Measurements from ENCODE around the gene SBK2.
"Not testable (repeated sequence)": the region's sequence is repeated elsewhere in the genome, so short reads cannot be mapped to it uniquely, and the experiment has no call there.

The SBK2 gene

DNA sequence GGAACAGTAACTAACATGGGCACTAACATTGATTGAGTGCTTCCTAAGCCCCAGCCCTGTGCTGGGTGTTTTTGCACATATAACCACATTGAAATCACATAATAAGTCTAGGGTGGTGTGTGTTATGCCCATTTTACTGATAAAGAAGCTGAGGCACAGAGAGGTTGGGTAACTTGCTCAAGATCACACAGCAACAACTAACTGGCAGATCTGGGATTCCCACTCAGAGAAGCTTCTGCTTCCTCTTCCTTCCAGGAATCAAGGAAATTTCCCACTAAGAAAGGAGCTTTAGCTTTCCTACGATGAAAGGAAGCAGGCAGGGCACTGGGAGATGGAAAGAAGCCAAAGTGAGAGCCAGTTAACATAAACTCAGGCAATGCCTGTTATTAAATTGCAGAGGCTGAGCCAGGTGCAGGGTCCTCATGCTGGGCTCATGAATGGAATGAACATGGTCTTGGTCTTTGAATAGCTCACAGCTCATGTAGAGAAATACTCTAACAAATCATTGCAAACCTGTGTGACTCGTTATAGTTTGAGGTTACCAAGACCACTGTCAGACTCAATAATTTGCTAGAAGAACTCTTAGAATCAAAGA lies 38.6 kb downstream of the SBK2 start:
- H3K4me1 ChIP-seq (ENCODE audit: control insufficient read depth, insufficient read depth, low read length, poor library complexity, severe bottlenecking): no peaks in the 10 kb centered on the region
- H3K4me3 ChIP-seq (ENCODE audit: extremely low read depth, insufficient read depth, low read length, poor library complexity, severe bottlenecking): no peak overlapping the region
- 78 to 88% methylated on average over 1 to 2 of the region's 2 CpGs for WGBS, 2 experiments (ENCODE audit: insufficient coverage in 2 of 2)
- H3K27ac ChIP-seq (ENCODE audit: low read depth, low read length, severe bottlenecking): no peak overlapping the region
- H3K9me3 ChIP-seq (ENCODE audit: control insufficient read depth, low read length): no peaks in the 10 kb centered on the region
- H3K36me3 ChIP-seq (ENCODE audit: control insufficient read depth, insufficient read depth, low read length): peaks cover 5% of the 10 kb centered on the region

DNA sequence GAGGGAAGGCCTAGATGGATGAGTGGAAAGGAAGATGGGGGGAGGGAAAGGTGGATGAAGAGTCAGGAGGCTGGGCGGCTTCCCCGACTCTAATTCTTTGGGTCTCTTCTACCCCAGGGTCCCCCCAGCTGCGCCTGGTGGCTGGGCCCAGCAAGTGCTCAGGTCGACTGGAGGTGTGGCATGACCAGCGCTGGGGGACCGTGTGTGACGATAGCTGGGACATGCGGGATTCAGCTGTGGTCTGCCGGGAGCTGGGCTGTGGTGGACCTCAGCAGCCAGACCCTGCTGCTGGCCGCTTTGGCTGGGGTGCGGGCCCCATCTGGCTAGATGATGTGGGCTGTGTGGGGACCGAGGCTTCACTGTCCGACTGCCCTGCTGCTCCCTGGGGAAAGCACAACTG lies 39.2 kb downstream of the SBK2 start:
- Histone ChIP-seq H3K36me3 (ENCODE audit: control insufficient read depth, insufficient read depth, low read length) (peaks cover 5% of the 10 kb centered on the region), H3K4me1 (ENCODE audit: control insufficient read depth, insufficient read depth, low read length, poor library complexity, severe bottlenecking) (no peaks in the 10 kb centered on the region), H3K27ac (ENCODE audit: low read depth, low read length, severe bottlenecking) (no peak overlapping the region), H3K4me3 (ENCODE audit: extremely low read depth, insufficient read depth, low read length, poor library complexity, severe bottlenecking) (no peak overlapping the region), H3K9me3 (ENCODE audit: control insufficient read depth, low read length) (no peaks in the 10 kb centered on the region)
- WGBS, 2 experiments (ENCODE audit: insufficient coverage in 2 of 2): 90 to 93% methylated on average over 11 to 12 of the region's 13 CpGs

- 79 to 85% methylated on average over 8 of the region's 10 CpGs for WGBS, 2 experiments (ENCODE audit: insufficient coverage in 2 of 2)
These were observed 40.1 kb downstream of the SBK2 start for GRCh38 chr19:55496820-55497219.

GRCh38 chr19:55495646-55496349 lies 41.1 kb downstream of the SBK2 start:
- Histone ChIP-seq H3K27ac (ENCODE audit: low read depth, low read length, severe bottlenecking) (no peak overlapping the region), H3K9me3 (ENCODE audit: control insufficient read depth, low read length) (no peaks in the 10 kb centered on the region), H3K36me3 (ENCODE audit: control insufficient read depth, insufficient read depth, low read length) (peaks cover 5% of the 10 kb centered on the region), H3K4me3 (ENCODE audit: extremely low read depth, insufficient read depth, low read length, poor library complexity, severe bottlenecking) (no peak overlapping the region), H3K4me1 (ENCODE audit: control insufficient read depth, insufficient read depth, low read length, poor library complexity, severe bottlenecking) (no peaks in the 10 kb centered on the region)
- 77 to 81% methylated on average over 8 to 9 of the region's 11 CpGs for WGBS, 2 experiments (ENCODE audit: insufficient coverage in 2 of 2)

More at GRCh38 chr19:55496820-55497219, 40.1 kb downstream of the SBK2 start:
- H3K36me3 ChIP-seq (ENCODE audit: control insufficient read depth, insufficient read depth, low read length); H3K9me3 ChIP-seq (ENCODE audit: control insufficient read depth, low read length); H3K27ac ChIP-seq (ENCODE audit: low read depth, low read length, severe bottlenecking); H3K4me3 ChIP-seq (ENCODE audit: extremely low read depth, insufficient read depth, low read length, poor library complexity, severe bottlenecking); H3K4me1 ChIP-seq (ENCODE audit: control insufficient read depth, insufficient read depth, low read length, poor library complexity, severe bottlenecking): not testable (repeated sequence)

DNA sequence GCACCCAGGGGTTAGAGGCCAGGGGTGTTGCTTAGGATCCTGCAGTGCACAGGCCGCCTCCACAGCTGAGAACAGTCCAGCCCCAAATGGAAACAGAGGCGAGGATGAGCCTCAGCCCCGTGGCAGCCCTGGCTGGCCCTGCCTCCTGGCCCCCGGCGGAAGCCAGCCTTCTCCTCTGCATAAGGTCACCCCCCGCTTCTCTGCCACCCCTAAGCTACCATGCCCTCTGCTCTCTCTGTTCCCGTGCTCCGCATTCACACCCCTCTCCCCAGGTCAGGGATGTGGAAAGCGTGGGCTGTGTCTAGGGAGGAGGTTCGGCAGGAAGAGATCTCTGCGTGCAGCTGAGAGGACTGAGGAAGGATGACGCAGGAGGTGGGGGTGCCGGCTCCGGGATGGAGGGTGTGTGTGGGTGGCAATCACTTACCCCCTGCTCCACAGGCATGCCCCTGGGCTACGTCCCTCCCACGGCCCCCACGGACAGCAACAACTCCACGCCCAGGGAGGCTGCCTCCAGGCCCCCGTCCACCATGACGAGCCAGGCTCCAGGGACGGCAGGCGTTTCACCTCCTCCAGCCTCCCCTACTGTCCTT lies 42.7 kb downstream of the SBK2 start:
- 80 to 85% methylated on average over 9 to 14 of the region's 22 CpGs for WGBS, 2 experiments (ENCODE audit: insufficient coverage in 2 of 2)
- Histone ChIP-seq H3K36me3 (ENCODE audit: control insufficient read depth, insufficient read depth, low read length) (no peaks in the 10 kb centered on the region), H3K27ac (ENCODE audit: low read depth, low read length, severe bottlenecking) (no peak overlapping the region), H3K4me1 (ENCODE audit: control insufficient read depth, insufficient read depth, low read length, poor library complexity, severe bottlenecking) (peaks cover 3% of the 10 kb centered on the region), H3K4me3 (ENCODE audit: extremely low read depth, insufficient read depth, low read length, poor library complexity, severe bottlenecking) (no peak overlapping the region), H3K9me3 (ENCODE audit: control insufficient read depth, low read length) (no peaks in the 10 kb centered on the region)

GRCh38 chr19:55493645-55494171 lies 43.2 kb downstream of the SBK2 start:
- Histone ChIP-seq H3K9me3 (ENCODE audit: control insufficient read depth, low read length) (no peaks in the 10 kb centered on the region), H3K27ac (ENCODE audit: low read depth, low read length, severe bottlenecking) (no peak overlapping the region), H3K4me3 (ENCODE audit: extremely low read depth, insufficient read depth, low read length, poor library complexity, severe bottlenecking) (no peak overlapping the region), H3K36me3 (ENCODE audit: control insufficient read depth, insufficient read depth, low read length) (no peaks in the 10 kb centered on the region), H3K4me1 (ENCODE audit: control insufficient read depth, insufficient read depth, low read length, poor library complexity, severe bottlenecking) (peaks cover 7% of the 10 kb centered on the region)
- whole genome bisulfite sequencing, 2 experiments (ENCODE audit: insufficient coverage in 2 of 2): 86 to 90% methylated on average over 16 to 27 of the region's 38 CpGs

DNA sequence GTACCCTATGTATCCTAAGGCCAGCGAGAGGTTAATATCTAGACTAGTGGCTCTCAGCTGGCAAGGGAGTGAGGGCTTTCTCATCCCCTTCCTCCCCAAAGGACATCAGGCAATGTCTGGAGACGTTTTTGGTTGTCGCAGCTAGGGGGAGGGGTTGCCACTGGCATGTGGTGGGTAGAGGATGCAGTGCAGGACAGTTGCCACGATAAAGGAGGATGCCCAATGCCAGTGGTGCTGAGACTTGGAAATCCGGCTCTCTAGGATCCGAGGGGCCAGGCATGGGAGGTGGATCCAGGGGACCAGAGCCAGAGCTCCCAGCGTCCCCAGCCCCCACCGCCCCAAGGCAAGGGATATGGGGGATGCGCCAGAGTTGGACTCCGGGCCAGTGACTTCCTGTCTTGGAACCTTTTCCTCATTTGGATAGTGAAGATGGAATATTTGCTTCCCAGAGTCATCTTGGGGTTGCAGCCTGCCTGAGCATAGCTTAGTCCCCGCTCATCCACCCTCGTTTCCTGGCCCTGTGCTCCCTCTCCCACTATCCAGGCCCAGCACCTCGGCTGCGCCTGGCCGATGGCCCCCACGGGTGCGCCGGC lies 43.8 kb downstream of the SBK2 start:
- Histone ChIP-seq H3K27ac (ENCODE audit: low read depth, low read length, severe bottlenecking) (no peak overlapping the region), H3K4me3 (ENCODE audit: extremely low read depth, insufficient read depth, low read length, poor library complexity, severe bottlenecking) (no peak overlapping the region), H3K9me3 (ENCODE audit: control insufficient read depth, low read length) (no peaks in the 10 kb centered on the region), H3K36me3 (ENCODE audit: control insufficient read depth, insufficient read depth, low read length) (no peaks in the 10 kb centered on the region), H3K4me1 (ENCODE audit: control insufficient read depth, insufficient read depth, low read length, poor library complexity, severe bottlenecking) (peaks cover 12% of the 10 kb centered on the region)
- 89 to 90% methylated on average over 17 of the region's 18 CpGs for WGBS, 2 experiments (ENCODE audit: insufficient coverage in 2 of 2)

DNA sequence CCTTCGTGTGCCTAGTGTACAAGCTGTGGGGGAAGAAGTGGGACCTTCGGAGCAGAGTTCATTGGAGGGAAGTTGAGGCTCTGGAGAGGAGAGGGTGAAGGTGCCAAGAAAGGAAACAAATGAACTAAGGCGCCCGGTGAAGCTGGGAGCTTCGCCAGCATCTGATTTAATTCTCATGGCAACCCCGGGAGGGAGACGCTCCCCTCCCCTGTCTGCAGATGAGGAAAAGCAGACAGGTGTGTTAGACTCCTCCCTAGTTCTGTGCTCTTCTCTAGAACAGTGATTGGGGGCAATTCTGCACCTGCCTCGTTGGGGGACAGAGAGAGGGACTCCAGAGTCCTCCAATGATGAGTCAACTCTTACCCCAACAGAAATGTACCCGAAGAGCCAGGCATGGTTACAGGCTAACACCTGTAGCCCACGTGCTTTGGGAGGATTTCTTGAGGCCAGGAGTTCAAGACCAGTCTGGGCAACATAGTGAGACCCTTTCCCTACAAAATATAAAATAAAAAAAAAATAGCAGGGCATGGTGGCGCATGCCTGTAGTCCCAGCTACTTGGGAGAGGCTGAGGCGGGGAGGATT lies 44.5 kb downstream of the SBK2 start:
- Histone ChIP-seq H3K36me3 (ENCODE audit: control insufficient read depth, insufficient read depth, low read length) (no peaks in the 10 kb centered on the region), H3K9me3 (ENCODE audit: control insufficient read depth, low read length) (no peaks in the 10 kb centered on the region), H3K27ac (ENCODE audit: low read depth, low read length, severe bottlenecking) (no peak overlapping the region), H3K4me1 (ENCODE audit: control insufficient read depth, insufficient read depth, low read length, poor library complexity, severe bottlenecking) (peaks cover 18% of the 10 kb centered on the region), H3K4me3 (ENCODE audit: extremely low read depth, insufficient read depth, low read length, poor library complexity, severe bottlenecking) (no peak overlapping the region)
- 82 to 83% methylated on average over 9 to 10 of the region's 12 CpGs for WGBS, 2 experiments (ENCODE audit: insufficient coverage in 2 of 2)

DNA sequence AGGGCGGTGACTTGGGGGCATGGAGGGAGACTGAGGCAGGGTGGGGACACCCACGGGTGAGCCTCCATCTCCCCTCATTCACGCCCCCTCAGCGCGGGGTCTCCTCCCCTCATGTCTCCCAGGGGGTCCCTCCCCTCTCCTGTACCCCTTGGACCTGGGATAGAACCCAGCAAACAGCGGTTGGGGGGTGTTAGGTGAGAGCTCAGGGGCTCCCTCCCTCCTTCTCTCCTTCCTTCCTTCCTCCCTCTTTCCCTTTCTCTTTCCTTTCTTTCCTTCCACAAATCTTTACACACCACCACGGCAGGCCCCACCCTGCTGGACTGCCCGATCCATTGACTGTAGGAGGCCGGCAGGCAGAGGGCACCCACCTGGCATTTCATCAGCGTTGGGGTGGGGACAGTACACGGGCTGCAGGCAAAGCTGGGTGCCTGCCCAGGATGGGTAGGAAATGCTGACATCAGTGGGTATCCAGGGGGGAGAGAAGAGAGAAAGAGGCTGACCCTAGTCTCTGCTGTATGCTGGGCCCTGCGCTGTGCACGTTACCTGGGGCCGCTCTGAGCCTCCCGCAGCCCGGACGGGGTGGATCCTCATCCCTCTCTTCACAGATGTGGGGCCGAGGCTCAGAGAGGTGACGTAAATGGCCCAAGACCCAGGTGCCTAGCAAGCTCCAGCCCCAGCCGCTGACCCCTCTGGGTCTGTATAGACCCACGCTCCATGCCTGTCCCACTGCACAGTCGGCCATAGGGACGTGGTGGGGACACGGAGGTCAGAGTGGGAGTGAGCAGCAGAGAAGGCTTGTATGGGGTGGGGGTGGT lies 45.2 kb downstream of the SBK2 start:
- 94 to 96% methylated on average over 14 to 15 of the region's 24 CpGs for WGBS, 2 experiments (ENCODE audit: insufficient coverage in 2 of 2)
- Histone ChIP-seq H3K4me1 (ENCODE audit: control insufficient read depth, insufficient read depth, low read length, poor library complexity, severe bottlenecking) (peaks cover 23% of the 10 kb centered on the region), H3K4me3 (ENCODE audit: extremely low read depth, insufficient read depth, low read length, poor library complexity, severe bottlenecking) (no peak overlapping the region), H3K9me3 (ENCODE audit: control insufficient read depth, low read length) (no peaks in the 10 kb centered on the region), H3K36me3 (ENCODE audit: control insufficient read depth, insufficient read depth, low read length) (no peaks in the 10 kb centered on the region), H3K27ac (ENCODE audit: low read depth, low read length, severe bottlenecking) (no peak overlapping the region)
